Ovary (tissue), 3 donors: ENCODE measurements around the gene GASK1A.

Experiments
- CTCF ChIP-seq, 3 donors: fragments of 450-650 bp in 2 of 3; fragments of 200-600 bp in 1 of 3; IDR thresholded peaks; one replicate each; pipeline versions ENCODE4 v1.5.1 to v1.8.0; 2016 to 2022; ENCODE audit warnings: antibody characterized with exemption in 3 of 3, mild to moderate bottlenecking in 1 of 3
- EP300 ChIP-seq: sonication (generic); formaldehyde crosslinking; IDR thresholded peaks from one replicate; pipeline ENCODE4 v1.6.1; 2017; ENCODE audit warnings: antibody characterized with exemption
- donor health status: DM: no; HTN: no; CAD: no.

GRCh38 chr3:42999212-42999611 lies 20.1 kb downstream of the GASK1A start:
- no peak for TF ChIP-seq EP300
- no peak for TF ChIP-seq CTCF (IDR thresholded peaks at IDR 0.05)
